ENCODE results near the gene NADSYN1.

GRCh38 chr11:71538666-71538990 is 85.6 kb downstream of the NADSYN1 start:
- no peak for TF ChIP-seq CTCF (conservative IDR thresholded peaks at IDR 0.05 in 1 of 2, IDR thresholded peaks at IDR 0.05 in 1 of 2; ENCODE audit: low read depth in 1 of 2, low read length in 2 of 2)
- no peak for TF ChIP-seq EZH2 (IDR thresholded peaks at IDR 0.05; ENCODE audit: low read length, missing control alignments)

Measured in fibroblast of lung (primary cell).